ENCODE results near the gene CWF19L2.
"Not testable (repeated sequence)": the region's sequence is repeated elsewhere in the genome, so short reads cannot be mapped to it uniquely, and the experiment has no call there.

The CWF19L2 gene

GRCh38 chr11:107467696-107468095 lies 10.1 kb upstream of the CWF19L2 start:
- TF ChIP-seq ZNF274 (IDR thresholded peaks at IDR 0.05; ENCODE audit: low read depth, low read length) = no peak

GRCh38 chr11:107466275-107466866 lies 8.7 kb upstream of the CWF19L2 start:
- H3K4me3 ChIP-seq (ENCODE audit: low read length) = not testable (repeated sequence)

More at GRCh38 chr11:107467696-107468095, 10.1 kb upstream of the CWF19L2 start:
- no peak overlapping the region for H3K4me3 ChIP-seq (ENCODE audit: low read length)

DNA sequence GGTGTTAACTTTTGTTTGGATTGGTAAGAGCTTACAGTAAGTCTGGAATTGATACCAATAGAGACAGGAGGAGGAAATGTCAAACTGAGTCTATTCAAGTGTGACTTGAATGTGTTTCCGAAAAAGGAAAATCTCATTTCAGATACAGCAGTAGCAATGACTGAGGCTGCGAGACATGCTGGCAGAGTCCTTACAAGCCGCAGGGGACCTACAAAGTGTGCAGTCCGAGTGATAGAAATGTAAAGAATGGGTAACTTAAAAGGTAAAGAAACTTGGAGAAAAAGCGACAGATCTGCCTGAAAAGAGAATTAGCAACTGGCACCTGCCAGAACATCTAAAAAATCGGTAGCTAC lies 444 bp downstream of the CWF19L2 start:
- TF ChIP-seq ZNF274 (IDR thresholded peaks at IDR 0.05; ENCODE audit: low read depth, low read length) = no peak
- peak overlapping the region; percentile 100 for H3K4me3 ChIP-seq (ENCODE audit: low read length)

GRCh38 chr11:107453594-107454286 lies 3.9 kb downstream of the CWF19L2 start:
- TF ChIP-seq ZNF274 (IDR thresholded peaks at IDR 0.05; ENCODE audit: low read depth, low read length) = no peak
- H3K4me3 ChIP-seq (ENCODE audit: low read length) = no peak overlapping the region

GRCh38 chr11:107446822-107447431 lies 10.7 kb downstream of the CWF19L2 start:
- H3K4me3 ChIP-seq (ENCODE audit: low read length) = no peak overlapping the region
- TF ChIP-seq ZNF274 (IDR thresholded peaks at IDR 0.05; ENCODE audit: low read depth, low read length) = no peak

DNA sequence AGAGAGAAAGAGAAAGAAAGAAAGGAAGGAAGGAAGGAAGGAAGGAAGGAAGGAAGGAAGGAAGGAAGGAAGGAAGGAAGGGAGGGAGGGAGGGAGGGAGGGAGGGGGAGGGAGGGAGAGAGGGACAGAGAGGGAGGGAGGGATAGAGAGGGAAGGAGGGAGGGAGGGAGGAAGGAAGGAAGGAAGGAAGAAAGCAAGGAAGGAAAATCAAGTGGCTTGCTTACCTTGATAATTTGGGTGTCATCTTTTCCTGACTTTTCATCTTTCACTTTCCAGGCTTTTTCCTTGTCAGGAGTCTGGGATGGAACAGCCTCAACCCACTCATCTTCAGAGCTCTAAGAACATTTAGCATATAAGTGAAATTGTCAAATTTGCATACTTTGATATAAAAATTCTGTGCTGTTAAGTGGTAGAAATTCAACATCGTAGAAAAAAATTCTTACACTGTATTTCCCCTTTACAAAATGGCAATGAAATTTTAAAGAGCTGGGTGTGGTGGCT lies 14.9 kb downstream of the CWF19L2 start:
- TF ChIP-seq ZNF274 (IDR thresholded peaks at IDR 0.05; ENCODE audit: low read depth, low read length) = no peak
- no peak overlapping the region for H3K4me3 ChIP-seq (ENCODE audit: low read length)

DNA sequence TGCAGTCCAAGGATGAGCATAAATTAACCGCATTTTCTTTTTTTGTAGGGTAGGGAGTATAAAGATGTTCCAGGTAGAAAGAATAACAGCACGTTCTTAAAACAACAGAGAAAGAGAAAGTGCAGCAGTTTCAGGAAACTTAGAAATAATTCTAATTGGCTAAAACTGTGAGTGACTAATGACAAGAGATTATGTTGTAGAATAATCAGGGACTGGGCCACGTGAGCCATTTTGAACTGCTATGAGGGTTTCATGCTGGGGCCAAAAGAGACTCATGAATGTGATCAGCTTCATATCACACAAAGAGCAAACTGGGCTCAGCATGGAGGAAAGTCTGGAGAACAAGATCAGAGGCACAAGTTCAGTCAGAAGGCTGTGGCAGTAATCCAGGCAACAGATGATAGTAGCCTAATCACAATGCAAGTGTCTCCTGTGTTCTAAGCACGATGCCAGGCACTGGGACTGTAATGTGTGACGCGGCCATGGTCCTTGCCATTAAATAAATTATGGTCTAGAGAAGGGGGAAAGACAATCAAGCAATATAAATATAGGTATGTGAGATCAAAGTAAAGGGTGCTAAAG lies 17.9 kb downstream of the CWF19L2 start:
- no peak for TF ChIP-seq ZNF274 (IDR thresholded peaks at IDR 0.05; ENCODE audit: low read depth, low read length)
- no peak overlapping the region for H3K4me3 ChIP-seq (ENCODE audit: low read length)

GRCh38 chr11:107438148-107438547 lies 19.5 kb downstream of the CWF19L2 start:
- TF ChIP-seq ZNF274 (IDR thresholded peaks at IDR 0.05; ENCODE audit: low read depth, low read length) = no peak
- no peak overlapping the region for H3K4me3 ChIP-seq (ENCODE audit: low read length)

DNA sequence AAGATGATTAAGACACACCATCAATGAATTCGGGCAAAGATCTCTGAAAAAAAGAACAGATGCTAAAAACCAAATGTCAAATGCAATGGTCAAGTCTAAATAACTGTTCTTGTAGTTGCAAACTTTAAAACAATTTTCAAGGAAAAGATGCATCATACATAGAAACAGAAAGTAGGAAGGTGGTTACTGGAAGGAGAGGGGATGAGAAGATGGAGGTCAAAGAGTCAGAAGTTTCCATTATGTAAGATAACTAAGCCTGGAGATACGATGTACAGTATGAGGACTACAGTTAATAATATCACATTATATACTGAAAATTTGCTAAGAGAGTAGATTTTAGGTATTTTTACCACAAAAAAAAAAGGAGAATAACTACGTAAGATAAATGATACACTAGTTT lies 27.1 kb downstream of the CWF19L2 start:
- no peak overlapping the region for H3K4me3 ChIP-seq (ENCODE audit: low read length)
- TF ChIP-seq ZNF274 (IDR thresholded peaks at IDR 0.05; ENCODE audit: low read depth, low read length) = no peak

DNA sequence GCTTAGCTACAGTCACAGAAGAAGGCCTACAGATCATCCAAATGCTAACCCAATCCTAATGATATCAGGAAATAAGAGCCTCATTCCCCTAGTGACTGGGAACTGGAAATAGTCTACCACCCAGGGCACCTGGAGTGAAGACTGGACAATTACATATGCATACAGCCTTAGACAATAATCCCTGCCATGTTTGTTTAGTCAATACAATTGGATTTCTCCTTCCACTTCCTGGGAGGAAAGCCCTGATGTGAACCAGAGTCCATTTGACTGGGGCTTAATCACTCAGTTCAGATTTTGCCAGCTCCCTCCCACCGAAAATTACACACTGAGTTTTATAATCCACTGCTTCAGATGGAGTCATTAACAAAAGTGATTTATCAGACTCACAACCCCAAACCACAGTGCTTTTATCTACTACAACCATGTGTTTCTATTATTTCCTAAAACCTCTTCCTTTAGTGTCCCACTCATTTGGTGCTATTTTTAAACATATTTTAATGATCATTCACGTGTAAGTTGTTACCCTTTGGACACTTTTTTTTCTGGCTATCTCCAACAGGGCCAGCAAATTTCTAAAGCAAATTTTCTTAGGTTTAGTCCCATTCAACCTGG lies 29.9 kb downstream of the CWF19L2 start:
- no peak for TF ChIP-seq ZNF274 (IDR thresholded peaks at IDR 0.05; ENCODE audit: low read depth, low read length)
- no peak overlapping the region for H3K4me3 ChIP-seq (ENCODE audit: low read length)

DNA sequence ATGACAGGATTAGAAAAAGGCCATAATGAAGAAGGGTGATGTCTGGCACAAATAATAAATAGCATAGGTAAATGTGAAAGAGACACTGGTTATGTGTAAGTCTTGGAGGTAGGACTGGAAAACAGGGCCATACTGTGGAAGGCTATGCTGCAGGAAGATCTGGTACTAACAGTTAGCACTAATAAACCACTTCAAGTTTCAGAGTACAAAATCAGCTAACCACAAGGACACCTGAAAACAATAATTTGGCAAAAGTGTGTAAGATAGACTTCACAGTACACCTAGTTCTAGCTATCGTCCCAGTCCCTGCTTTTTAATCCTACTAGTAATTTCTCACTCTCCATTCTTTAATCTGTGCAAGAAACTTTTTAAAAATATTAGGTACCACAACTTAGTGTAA lies 44.3 kb downstream of the CWF19L2 start:
- no peak overlapping the region for H3K4me3 ChIP-seq (ENCODE audit: low read length)
- no peak for TF ChIP-seq ZNF274 (IDR thresholded peaks at IDR 0.05; ENCODE audit: low read depth, low read length)

DNA sequence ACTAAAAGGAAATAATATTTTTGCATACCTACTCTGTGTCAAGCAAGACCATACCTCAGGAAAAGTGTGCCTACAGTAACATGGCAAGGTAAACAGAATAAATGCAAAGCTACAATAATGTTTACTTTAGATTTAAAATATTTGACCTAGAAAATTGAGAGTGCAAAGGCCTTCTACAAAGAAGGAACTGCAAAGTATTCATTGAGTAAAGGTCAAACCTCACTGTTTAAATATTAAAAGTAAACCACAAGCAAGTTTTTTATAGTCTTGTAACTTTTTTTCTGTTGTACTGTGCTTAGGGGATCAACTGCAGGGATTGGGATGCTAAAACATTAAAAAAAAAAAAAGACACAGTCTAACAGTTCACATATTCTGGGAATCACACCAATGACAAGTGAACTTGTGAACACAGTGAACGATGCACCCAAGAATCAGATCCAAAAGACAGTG lies 48.8 kb downstream of the CWF19L2 start:
- no peak overlapping the region for H3K4me3 ChIP-seq (ENCODE audit: low read length)

GRCh38 chr11:107405260-107405659 lies 52.4 kb downstream of the CWF19L2 start:
- no peak for TF ChIP-seq ZNF274 (IDR thresholded peaks at IDR 0.05; ENCODE audit: low read depth, low read length)
- H3K4me3 ChIP-seq (ENCODE audit: low read length) = no peak overlapping the region

More for the DNA sequence above, 48.8 kb downstream of the CWF19L2 start:
- no peak for TF ChIP-seq ZNF274 (IDR thresholded peaks at IDR 0.05; ENCODE audit: low read depth, low read length)

- not testable (repeated sequence) for H3K4me3 ChIP-seq (ENCODE audit: low read length)
These were observed 56.5 kb downstream of the CWF19L2 start for GRCh38 chr11:107401131-107401530.

Data from GM08714 (cell line).